ENCODE data around the gene CA12.

The CA12 gene

DNA sequence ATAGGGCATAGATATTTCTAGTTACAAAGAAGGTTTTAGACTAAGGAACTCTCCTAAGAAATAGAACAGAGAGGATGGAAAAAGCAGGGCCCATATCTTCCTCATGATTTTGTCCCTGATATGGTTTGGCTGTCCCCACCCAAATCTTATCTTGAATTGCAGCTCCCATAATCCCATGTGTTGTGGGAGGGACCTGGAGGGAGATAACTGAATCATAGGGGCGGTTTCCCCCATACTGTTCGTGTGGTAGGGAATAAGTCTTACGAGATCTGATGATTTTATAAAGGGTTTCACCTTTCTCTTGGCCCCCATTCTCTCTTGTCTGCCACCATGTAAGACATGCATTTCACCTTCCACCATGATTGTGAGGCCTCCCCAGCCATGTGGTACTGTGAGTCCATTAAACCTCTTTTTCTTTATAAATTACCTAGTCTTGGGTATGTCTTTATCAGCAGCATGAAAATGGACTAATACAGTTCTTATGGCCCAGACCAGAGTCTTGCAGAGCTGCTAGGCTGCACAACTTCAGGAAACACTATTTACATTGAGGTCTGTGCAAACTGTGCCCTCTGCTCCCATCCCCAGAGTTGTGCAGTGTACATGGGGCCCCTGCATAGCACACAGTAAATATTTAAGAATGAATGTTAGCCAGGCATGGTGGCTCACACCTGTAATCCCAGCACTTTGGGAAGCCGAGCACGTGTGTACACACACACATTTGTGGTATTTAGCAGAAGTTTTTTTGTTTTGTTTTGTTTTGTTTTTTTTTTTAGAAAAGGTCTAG, 20.3 kb upstream of the CA12 start:
- DNase-seq, result no peak

DNA sequence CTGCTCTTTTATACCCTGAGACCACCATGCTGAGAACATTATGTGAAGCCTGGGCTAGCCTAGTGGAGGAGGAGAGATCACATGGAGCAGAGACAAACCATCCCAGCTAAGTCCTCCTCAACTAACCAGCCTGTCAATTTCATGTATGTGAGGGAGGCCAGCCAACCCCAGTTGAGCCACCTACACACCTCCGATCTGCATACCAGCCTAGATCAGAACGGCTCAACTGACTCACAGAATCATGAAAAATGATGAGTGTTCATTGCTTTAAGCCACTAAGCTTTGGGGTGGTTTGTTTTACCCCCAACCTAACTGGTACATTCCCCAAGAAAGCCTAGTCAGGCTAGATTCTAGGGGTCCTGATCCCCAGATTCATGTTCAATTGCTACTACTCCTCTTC, 19.4 kb upstream of the CA12 start:
- no peak for DNase-seq

DNA sequence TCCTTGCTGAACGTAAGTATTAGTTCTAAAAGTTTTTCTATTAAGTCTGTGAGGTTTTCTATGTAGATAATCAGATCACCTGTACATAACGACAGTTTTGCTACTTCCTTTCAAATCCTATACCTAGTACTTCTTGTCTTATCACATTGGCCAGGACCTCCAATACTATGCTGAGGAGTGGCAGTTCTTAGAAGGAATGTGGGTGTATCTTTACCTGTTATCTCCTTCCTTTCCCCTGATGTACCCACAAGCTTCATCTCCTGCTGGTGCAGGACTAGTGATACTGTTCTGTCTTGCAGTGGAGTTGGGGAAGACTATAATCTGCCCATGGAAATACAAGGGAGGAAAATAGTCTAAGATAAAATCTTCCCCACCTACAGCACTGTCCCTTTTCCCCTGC, 16.8 kb upstream of the CA12 start:
- no peak for DNase-seq

DNA sequence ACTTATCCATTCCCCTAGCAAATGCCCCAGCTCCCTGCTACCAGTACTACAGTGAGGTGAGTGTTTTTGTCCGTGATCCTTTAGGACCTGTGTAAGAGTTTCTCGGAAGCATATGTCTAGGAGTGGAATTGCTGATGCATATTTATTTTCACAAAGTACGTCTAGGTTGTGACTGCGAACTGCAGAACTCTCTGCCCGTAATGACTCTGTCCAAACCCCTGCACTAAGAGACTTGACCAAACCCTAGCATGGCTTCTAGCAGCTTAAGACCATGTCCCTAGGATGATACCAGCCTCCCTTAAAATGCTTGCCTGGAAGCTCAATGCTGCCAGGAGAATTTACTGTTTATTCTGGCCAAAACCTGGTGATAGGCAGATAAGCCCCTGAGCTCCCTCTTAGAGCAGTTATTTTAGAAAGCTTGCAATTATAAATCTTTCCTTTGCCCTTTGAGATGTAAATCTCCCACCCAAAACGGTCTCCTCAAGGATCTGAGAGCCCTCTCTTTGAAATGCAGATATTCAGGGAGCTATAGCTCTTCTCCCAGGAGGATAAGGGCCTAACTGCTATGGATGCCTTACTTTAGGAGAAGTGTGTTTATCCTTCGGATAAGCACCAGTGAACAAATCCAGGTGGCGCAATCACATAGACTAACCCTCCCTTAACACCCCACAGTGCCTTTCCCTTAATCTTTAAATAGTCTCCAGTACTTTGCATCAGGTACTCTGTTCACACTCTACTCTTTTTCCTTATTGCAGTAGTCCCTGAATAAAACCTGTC, 14.7 kb upstream of the CA12 start:
- DNase-seq, result no peak

DNA sequence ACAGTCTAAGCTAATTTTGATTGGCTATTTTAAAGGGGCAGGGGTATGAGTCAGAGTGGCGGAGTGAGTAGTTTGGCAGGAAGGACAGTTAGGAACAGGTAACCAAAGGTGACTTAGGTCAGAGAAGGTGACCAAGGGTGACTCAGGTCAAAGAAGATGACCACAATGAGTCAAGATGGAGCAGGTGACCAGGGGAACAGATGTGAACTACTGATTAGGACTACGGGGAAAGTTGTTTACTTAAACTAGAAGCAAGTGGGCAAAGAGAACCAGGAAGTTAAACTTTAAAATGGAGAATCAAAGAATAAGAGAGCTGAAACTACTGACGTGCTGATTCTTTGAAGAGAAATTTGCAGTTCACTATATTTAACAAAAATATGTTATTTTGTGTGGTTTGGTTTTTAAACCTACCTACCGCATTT, 14.1 kb upstream of the CA12 start:
- no peak for DNase-seq

DNA sequence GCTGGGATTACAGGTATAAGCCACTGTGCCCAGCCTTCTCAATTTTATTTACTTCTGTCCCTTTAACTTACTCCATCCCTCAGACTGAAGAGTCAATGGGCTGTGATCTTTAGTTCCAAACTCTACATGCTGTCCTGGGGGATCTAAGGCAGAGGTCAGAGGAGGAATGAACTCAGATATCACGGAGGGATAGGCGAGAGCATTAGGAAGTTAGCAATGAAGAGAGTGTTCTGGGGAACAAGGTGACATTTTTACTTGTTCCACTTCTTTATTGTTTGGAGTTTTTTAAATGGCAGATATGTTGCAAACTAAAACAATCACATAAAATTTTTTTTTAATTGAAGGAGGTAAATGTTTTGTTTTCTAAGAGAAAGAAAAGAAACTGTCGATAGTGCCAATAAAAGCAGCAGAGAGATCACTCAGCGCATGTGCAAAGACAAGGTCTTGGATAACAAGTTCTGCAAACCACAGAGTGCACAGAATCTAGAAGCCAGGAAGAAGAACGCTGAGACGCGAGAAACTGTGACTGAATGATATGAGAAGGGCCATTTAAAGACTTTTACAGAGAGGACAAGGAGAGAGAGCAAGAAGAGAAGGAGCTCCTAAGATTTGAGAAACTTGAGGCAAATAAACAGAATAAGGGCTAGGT, 10.8 kb upstream of the CA12 start:
- DNase-seq, result no peak

DNA sequence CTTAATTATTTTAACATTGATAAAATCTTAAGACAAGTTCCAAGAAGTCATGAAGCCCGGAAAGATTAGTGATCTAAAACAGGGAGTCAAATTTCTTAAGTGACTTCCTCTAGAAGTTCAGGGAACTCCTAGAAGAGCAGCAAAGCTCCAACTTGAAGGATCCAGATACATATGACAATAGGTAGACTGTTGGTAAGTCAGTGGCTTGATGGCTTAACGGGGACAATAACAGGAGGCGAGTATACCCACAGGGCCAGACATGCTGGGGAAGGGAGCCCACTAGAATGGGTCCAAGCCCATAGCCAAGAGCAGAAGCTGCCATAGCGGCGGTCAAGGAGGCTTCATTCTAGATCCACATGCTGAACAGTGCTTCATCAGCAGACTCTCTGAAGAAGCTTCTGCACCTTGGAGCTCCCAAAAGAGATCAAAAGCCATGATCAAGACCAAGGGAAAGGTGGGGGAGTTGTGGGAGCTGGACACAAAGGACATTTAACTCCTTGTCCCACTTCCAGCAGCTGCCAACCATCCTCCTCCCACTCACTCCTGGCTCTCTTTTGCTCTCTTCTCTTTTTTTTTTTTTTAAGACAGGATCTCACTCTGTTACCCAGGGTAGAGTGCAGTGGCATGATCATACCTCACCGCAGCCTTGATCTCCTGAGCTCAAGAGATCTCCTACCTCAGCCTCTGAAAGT, 10.2 kb upstream of the CA12 start:
- DNase-seq, result no peak

DNA sequence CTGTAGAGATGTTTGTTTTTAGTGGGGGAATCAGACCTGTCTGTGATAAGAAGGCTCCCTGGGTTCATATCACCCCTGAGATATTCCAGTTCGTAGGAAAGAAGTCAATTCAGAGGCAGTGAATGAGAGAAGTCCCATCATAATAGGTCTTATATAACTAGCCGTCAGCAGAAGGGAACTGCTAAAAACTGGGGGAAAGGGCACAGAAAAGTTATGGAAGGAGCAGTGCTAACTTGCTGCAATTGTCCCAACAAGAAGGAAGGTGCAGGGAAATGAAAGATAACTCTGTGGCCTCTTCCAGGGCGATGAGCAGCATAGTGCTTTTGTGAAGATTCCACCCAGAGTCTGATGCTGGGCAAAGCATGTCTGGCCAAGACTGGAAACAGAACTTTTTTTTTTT, 9.0 kb upstream of the CA12 start:
- DNase-seq, result no peak

DNA sequence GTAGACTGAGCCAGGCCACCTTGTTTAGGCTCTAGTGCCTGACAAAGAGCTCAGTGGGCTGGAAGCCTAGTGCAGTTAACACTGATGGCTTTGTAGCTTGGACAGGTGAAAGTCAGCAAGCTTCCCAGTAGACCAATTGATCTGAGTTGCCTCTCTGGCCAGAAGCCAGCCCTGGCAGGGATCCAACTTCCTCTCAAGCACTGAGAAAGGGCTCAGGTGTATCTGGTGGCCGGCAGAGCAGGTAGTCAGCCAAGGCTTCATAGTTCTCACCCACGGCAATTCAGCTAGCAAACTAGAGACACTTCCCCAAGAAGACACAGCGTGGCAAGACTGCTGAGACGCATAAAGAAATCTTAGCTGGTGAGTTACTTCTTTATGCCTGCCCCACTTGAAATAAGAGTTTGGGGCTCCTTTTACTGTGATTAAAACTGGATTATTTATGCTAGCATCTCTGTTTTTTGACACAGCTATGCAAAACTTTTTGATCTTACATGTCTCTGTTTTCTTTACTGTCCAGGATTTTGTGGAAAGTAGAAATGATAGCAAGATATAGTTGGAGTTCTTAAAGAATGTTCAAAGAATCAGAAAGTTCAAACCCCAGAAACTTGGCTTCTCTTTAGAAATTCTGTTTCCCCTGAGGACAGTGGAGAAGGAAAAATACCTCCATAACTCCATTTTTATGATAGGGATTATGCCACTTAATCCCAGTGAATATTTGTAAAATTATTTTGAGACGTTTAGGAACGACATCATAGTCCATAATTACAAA, 8.4 kb upstream of the CA12 start:
- no peak for DNase-seq

DNA sequence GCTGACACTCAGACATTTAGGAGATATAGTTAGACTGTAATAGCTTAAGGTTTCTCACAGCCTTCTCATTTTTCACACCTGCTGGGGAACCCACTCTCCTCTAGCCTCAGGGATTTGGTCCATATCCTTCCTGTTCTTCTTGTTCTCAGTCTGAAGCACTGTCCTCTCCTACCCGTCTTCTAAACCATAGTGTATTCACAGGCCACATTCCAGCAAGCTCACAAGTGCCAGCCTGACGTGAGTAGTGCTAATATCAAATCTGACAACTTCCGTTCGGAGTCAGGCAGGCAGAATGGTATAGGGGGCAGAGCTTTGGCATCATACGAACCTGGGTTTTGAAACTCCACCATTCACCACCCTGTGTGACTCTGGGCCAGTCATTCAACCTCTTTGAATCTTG, 6.9 kb upstream of the CA12 start:
- DNase-seq, result no peak

DNA sequence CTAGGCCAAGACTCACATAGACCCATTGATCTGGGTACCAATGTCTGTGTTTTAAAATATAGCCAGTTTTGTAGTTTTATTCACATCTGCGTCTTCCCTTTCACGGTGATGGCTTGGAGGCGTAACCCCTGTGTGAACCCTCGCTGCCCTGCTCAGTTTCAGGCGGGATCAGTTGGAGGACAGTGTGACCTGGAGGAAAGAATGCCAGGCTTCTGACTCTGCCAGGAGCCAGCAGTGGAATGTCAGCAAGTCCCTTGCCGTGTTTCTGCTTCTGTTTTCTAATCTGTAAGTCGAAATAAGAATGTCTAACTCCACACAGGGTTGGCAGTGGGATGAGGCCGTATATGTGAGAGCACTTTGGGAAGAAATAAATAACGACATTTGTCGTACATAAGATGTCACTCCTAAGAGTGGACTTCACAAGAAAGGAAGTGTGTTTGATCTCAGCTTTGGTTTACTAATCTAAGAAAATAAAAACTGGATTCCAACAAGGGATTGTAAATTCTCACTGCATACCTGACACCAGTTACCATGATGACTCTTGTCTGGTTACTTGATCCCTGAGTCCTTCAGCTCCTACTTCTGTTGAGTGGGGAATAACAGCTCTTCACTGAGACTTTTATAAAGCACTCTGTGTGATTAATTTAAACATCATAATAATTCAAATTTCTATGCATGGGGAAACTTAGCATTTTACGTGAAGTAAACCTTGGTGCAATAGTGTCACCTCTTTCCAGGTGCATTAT, 6.3 kb upstream of the CA12 start:
- no peak for DNase-seq

DNA sequence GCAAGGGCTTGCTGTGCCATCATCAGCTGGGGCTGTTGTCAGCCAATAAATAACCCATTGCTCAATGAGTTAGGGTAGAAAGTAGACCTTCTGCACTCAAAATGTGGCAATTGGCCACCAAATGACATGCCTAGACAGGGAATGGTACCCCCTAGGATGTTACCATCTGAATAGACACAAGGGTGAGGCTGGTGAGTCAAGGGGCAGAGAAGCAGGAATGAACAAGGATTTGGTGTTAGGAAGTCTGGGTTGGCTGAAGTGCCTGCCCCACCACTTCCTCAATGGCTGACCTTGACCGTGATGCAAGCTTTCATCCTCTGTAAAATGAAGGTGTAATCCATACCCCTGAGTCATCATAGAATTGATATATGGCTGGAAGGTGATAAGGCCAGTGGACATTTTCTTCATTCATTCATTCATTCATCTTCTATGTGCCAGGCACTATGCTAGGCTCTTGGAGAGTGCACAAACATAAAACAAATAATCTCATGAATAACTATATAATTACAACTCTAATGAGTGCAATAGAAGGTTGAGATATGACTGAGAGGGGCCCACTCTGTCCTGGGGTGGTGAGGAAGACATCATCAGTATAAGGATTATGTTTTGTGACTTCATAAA, 4.4 kb upstream of the CA12 start:
- no peak for DNase-seq

DNA sequence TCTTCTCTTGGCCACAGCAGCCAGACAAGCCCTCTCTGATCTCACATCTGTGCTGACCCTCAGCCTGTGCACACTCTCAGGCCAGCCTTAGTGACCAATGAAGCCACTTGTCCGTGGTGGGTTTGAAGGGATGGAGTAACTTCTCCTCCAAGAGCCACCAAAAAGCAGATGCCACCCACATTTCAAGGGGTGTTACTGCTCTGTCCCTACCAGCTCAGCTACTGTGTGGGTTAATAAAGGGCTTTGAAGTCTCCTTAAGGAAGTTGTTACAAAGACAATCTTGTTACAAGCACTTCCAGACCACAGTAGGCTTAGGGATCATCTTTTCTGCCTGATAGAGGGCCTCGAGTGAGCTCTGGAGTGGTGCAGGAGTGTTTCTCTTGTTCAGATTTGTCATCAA, 3.3 kb upstream of the CA12 start:
- DNase-seq, result no peak

DNA sequence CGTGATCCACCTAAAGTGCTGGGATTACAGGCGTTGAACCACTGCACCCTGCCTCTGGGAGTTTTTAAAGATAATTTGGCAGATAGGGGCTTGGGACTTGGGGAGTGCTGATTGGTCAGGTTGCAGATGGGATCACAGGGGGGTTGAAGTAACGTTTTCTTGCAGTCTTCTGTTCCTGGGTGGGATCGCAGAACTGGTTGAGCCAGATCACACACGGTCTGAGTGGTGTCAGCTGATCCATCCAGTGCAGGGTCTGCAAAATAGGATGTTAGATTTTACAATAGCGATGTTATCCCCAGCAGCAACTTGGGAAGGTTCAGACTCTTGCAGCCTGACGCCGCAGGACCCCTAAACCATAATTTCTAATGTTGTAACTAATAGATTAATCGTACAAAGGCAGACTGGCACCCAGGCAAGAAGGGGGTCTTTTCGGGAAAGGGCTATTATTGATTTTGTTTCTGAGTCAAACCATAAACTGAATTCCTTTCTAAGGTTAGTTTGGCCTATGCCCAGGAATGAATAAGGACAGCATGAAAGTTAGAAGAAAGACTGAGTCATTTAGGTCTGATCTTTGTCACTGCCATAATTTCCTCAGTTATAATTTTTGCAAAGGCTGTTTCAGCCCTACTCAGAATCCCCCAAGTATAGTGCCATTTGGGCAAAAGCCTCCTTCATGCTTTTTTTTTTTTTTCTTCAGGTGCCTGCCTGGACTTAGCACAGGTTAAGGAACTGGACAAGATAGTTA, 1.5 kb upstream of the CA12 start:
- DNase-seq, result no peak

DNA sequence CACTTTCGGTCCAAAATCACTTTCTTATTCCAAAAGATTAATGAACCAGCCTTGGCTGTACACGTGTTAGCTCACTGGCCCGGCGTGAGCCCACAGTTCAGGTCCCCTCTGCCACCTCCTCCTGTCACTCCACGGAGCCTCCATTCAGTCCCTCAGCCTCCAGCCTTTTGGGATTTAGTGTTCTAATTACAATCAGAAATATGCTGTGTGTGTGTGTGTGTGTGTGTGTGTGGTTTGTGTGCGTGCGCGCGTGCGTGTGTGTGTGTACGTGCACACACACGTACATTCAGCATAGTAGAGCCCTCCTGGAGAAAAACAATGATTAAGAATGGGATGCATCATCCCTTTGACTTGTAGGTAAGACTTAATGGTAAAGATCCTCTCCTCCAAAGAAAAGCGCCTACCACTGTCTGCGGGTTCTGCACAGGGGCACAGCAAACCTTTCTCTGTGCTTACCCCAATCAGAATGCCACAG, 801 bp downstream of the CA12 start:
- DNase-seq, result no peak

DNA sequence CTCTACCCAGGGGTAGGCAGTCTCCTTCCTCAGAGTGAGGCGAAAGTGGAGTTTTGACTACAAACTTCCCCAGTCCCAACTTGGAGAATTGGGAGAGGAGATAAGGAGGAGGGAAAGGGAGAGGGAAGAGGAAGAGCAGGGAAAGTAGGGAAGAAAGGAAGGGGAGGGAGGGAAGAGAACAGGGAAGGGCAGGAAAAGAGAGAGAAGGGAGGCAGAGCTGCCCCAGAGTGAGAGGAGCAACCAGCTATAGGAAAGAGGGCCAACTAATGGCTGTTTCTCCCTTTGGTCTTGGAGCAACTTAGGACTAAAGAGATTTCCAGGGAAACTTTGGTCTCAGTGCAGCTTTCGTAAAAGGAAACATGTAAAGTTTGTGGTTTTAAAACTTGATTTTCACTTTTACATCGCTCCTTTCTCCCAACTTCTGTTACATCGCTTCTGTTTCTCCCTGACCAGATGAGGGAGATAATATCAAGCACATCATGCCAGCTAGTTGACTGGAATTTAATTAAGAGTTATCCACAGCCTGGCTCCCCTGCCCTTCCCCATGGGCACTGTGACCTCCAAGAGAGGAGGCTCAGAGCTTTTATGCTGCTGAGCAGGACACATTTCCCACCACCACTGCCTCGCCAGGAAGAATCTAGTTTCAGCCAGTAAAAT, 1.4 kb downstream of the CA12 start:
- DNase-seq, result no peak

DNA sequence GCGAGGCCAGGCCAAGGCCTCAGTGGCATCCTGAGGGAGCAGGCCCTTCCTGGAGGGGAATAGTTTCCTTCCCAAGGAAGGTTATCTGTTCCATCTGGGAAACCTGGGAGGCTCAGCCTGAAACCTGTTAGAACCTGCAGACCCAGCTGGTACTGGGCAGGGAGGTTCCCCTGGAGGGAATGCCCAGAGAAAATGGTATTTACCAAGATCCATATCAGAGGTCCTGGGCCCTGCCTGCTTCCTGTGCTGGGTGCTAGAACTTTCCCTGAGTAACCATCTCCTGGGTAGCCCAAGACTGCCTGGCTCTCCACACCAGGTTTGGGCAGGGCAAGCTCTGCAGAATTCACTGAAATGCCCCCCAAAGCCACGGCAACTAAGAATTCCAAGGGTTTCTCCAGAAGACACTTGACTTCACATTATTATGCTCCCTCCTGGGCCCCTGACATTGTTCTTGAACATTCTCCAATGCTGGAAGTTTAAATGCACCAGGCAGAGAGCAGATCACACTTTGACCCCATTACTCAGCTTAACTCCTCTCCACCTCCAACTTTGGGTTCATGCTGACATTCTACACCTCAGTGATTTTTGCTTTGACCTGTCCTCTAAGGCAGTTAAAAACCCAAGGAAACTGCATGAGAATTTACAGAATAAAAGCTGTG, 2.0 kb downstream of the CA12 start:
- DNase-seq, result no peak

DNA sequence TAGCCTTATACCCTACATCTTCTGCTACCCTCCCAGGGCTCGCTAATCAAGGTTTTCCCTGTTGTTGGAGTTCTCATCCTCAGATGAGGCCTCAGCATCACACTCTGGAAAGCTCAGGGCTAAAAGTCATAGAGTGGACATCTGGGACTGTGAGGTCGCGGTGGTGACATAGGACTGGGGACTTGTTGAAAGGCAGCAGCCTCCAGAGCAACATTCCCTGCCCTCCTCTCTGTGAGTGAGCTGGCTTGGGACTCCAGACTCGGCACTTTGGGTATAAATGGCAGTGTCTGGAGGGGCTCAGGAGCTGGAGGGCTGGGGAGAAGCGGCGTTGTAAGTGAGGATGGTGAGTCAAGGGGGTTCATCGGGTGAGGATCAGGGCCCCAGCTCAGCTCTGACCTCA, 2.7 kb downstream of the CA12 start:
- no peak for DNase-seq
